Natural killer cell (primary cell): ENCODE measurements around the gene MSANTD7. TPM values are rescaled to one million over a fixed set of nuclear protein-coding genes. Genes with fewer than 3 reads are reported as not detected.
"Not testable (repeated sequence)": the region's sequence is repeated elsewhere in the genome, so short reads cannot be mapped to it uniquely, and the experiment has no call there.

ENCODE experiments used
- ATAC-seq, 3 donors: fragments of 150-1000 bp in 2 of 3; fragments of 200-7000 bp in 1 of 3; cut with Tn5 transposase; 1 replicate in 1 of 3; 2 replicates in 2 of 3; pipeline ENCODE4 v1.10.0; 2021; ENCODE audit warnings: mild to moderate bottlenecking in 2 of 3, moderate library complexity in 2 of 3
- DNase-seq, 2 donors: peaks; one replicate each; pipeline versions ENCODE4 v3.0.0 to v3.0.0-alpha.2; 2013 to 2021; ENCODE audit warnings: mixed read lengths in 1 of 2
- H3K27ac ChIP-seq: one replicate; pipeline ENCODE4 v1.5.1; 2013; ENCODE audit warnings: mild to moderate bottlenecking, low read length
- H3K27me3 ChIP-seq: one replicate; pipeline ENCODE4 v1.6.1; 2013; ENCODE audit warnings: low read length; ENCODE audit not compliant: control insufficient read depth, insufficient read depth
- H3K36me3 ChIP-seq: one replicate; pipeline ENCODE4 v1.6.1; 2013; ENCODE audit warnings: low read length; ENCODE audit not compliant: control insufficient read depth, insufficient read depth
- H3K4me1 ChIP-seq: one replicate; pipeline ENCODE4 v1.6.1; 2013; ENCODE audit warnings: low read length; ENCODE audit not compliant: control insufficient read depth, insufficient read depth
- H3K4me3 ChIP-seq: one replicate; pipeline ENCODE4 v1.5.1; 2013; ENCODE audit warnings: low read length
- H3K9me3 ChIP-seq: one replicate; pipeline ENCODE4 v1.6.1; 2013; ENCODE audit warnings: low read length; ENCODE audit not compliant: control insufficient read depth, insufficient read depth
- H3K27ac Mint-ChIP-seq, 2 donors: one replicate each; pipeline ENCODE4 v1.8.0; 2022; ENCODE audit warnings: mild to moderate bottlenecking in 2 of 2, mixed read lengths in 2 of 2, moderate library complexity in 1 of 2
- H3K27me3 Mint-ChIP-seq, 2 donors: one replicate each; pipeline ENCODE4 v1.8.0; 2022; ENCODE audit warnings: low read depth in 2 of 2, mixed read lengths in 2 of 2
- H3K36me3 Mint-ChIP-seq: one replicate; pipeline ENCODE4 v1.8.0; 2022; ENCODE audit warnings: mixed read lengths
- H3K4me1 Mint-ChIP-seq, 2 donors: one replicate each; pipeline ENCODE4 v1.8.0; 2022; ENCODE audit warnings: mixed read lengths in 2 of 2
- H3K4me3 Mint-ChIP-seq: one replicate; pipeline ENCODE4 v1.8.0; 2022; ENCODE audit warnings: mild to moderate bottlenecking, moderate library complexity, mixed read lengths
- H3K9me3 Mint-ChIP-seq, 2 donors: one replicate each; pipeline ENCODE4 v1.8.0; 2022; ENCODE audit warnings: mixed read lengths in 2 of 2
- CTCF ChIP-seq: fragments of 200-600 bp; IDR thresholded peaks from one replicate; pipeline ENCODE4 v1.8.0; 2022; ENCODE audit warnings: antibody characterized with exemption
- WGBS: methylation state at CpG from one replicate; pipeline ENCODE4 v1.1.7; 2013; ENCODE audit warnings: missing lambda C conversion rate; ENCODE audit not compliant: insufficient coverage; 5-methylcytosine and 5-hydroxymethylcytosine counted together
- intact Hi-C: fragments of 100-400 bp; cut with micrococcal nuclease; formaldehyde crosslinking; loops from one replicate; pipeline ENCODE4 v1.14.2; 2022
- total RNA-seq, 4 donors: library from RNA; stranded (reverse); fragments of 120-200 nt in 1 of 4; gene quantifications; one replicate each; pipeline versions ENCODE4 v1.2.3 to v1.2.4, GENCODE V29; 2013 to 2022

MSANTD7 gene
- total RNA-seq, 3 donors from 2014 or later (not counting 1 experiment from before 2014, with no cell fraction given), result 19.6 to 25.1 (median 24.0) TPM

GRCh38 chr10:14858338-14858960 lies 20.3 kb downstream of the MSANTD7 start:
- DNase-seq (no peak), ATAC-seq (no peak)
- Histone ChIP-seq H3K36me3 (peaks cover 40% of the 10 kb centered on the region), H3K9me3 (no peaks in the 10 kb centered on the region), H3K4me3 (no peak overlapping the region), H3K27ac (no peak overlapping the region), H3K4me1 (no peaks in the 10 kb centered on the region), H3K27me3 (no peaks in the 10 kb centered on the region)
- WGBS, result 91% methylated on average over 3 of the region's 6 CpGs
- H3K4me1 Mint-ChIP-seq, result peaks cover 13 to 14% of the 10 kb centered on the region in 2 donors
- H3K4me3 Mint-ChIP-seq, result no peak overlapping the region
- no peaks in the 10 kb centered on the region for H3K9me3 Mint-ChIP-seq
- TF ChIP-seq CTCF, result no peak
- H3K27me3 Mint-ChIP-seq, result no peaks in the 10 kb centered on the region
- H3K36me3 Mint-ChIP-seq, result peaks cover 13% of the 10 kb centered on the region
- intact Hi-C loops, result no loop called here
- H3K27ac Mint-ChIP-seq, result no peak overlapping the region

- Histone ChIP-seq H3K4me3 (no peak overlapping the region), H3K4me1 (no peaks in the 10 kb centered on the region), H3K27ac (no peak overlapping the region), H3K9me3 (no peaks in the 10 kb centered on the region), H3K36me3 (peaks cover 37% of the 10 kb centered on the region), H3K27me3 (no peaks in the 10 kb centered on the region)
- no peak for DNase-seq
- Mint-ChIP-seq H3K4me1 (peaks cover 13 to 14% of the 10 kb centered on the region in 2 donors), H3K9me3 (no peaks in the 10 kb centered on the region), H3K27me3 (no peaks in the 10 kb centered on the region), H3K27ac (no peak overlapping the region), H3K4me3 (no peak overlapping the region), H3K36me3 (peaks cover 13% of the 10 kb centered on the region)
- TF ChIP-seq CTCF, result no peak
- intact Hi-C loops, result no loop called here
- ATAC-seq, result no peak
- 82% methylated on average over 5 of the region's 5 CpGs for WGBS
These were observed 20.9 kb downstream of the MSANTD7 start for GRCh38 chr10:14859043-14859442.

- Histone ChIP-seq H3K9me3 (no peaks in the 10 kb centered on the region), H3K4me3 (no peak overlapping the region), H3K36me3 (peaks cover 30% of the 10 kb centered on the region), H3K4me1 (no peaks in the 10 kb centered on the region), H3K27me3 (no peaks in the 10 kb centered on the region), H3K27ac (no peak overlapping the region)
- no peaks in the 10 kb centered on the region for H3K9me3 Mint-ChIP-seq
- H3K27me3 Mint-ChIP-seq, result no peaks in the 10 kb centered on the region
- peaks cover 13 to 14% of the 10 kb centered on the region in 2 donors for H3K4me1 Mint-ChIP-seq
- no peak for ATAC-seq
- TF ChIP-seq CTCF, result no peak
- H3K27ac Mint-ChIP-seq, result peak overlapping the region in 1 of 2 donors; percentile 34
- no peak overlapping the region for H3K4me3 Mint-ChIP-seq
- no peak for DNase-seq
- H3K36me3 Mint-ChIP-seq, result peaks cover 13% of the 10 kb centered on the region
- intact Hi-C loops, result no loop called here
These were observed 21.7 kb downstream of the MSANTD7 start for GRCh38 chr10:14859775-14860174.

GRCh38 chr10:14860791-14861190 lies 22.7 kb downstream of the MSANTD7 start:
- no peaks in the 10 kb centered on the region for H3K4me1 ChIP-seq
- no peaks in the 10 kb centered on the region for H3K9me3 Mint-ChIP-seq
- TF ChIP-seq CTCF, result no peak
- no peaks in the 10 kb centered on the region for H3K9me3 ChIP-seq
- no peak overlapping the region for H3K27ac ChIP-seq
- peaks cover 13 to 14% of the 10 kb centered on the region in 2 donors for H3K4me1 Mint-ChIP-seq
- peak overlapping the region in 1 of 2 donors; percentile 34 for H3K27ac Mint-ChIP-seq
- H3K27me3 Mint-ChIP-seq, result no peaks in the 10 kb centered on the region
- H3K4me3 ChIP-seq, result no peak overlapping the region
- ATAC-seq (no peak), DNase-seq (no peak)
- peaks cover 20% of the 10 kb centered on the region for H3K36me3 ChIP-seq
- intact Hi-C loops, result no loop called here
- WGBS, result 100% methylated on average over 1 of the region's 1 CpG
- H3K36me3 Mint-ChIP-seq, result peaks cover 13% of the 10 kb centered on the region
- H3K4me3 Mint-ChIP-seq, result no peak overlapping the region
- H3K27me3 ChIP-seq, result no peaks in the 10 kb centered on the region

GRCh38 chr10:14864466-14864865 lies 26.4 kb downstream of the MSANTD7 start:
- H3K27ac Mint-ChIP-seq, H3K27me3 ChIP-seq, H3K27ac ChIP-seq, DNase-seq, H3K4me3 ChIP-seq, H3K36me3 Mint-ChIP-seq, intact Hi-C loops, H3K4me1 ChIP-seq, H3K9me3 ChIP-seq, H3K27me3 Mint-ChIP-seq, H3K9me3 Mint-ChIP-seq, H3K4me1 Mint-ChIP-seq, ATAC-seq, H3K4me3 Mint-ChIP-seq: not testable (repeated sequence)
- peaks cover 26% of the 10 kb centered on the region for H3K36me3 ChIP-seq
- WGBS, result 97% methylated on average over 3 of the region's 6 CpGs
